GM23248 (cell line): ENCODE measurements around the gene SMIM43.

Source experiments
- EZH2 ChIP-seq: fragments of 200-600 bp; sonication (generic); IDR thresholded peaks from 2 replicates; pipeline ENCODE4 v1.6.1; 2018; ENCODE audit warnings: antibody characterized with exemption, mild to moderate bottlenecking; ENCODE audit not compliant: insufficient read depth, poor library complexity, severe bottlenecking
- EZH2phosphoT487 ChIP-seq: fragments of 200-600 bp; sonication (generic); IDR thresholded peaks from 2 replicates; pipeline ENCODE4 v1.6.1; 2018; ENCODE audit warnings: antibody characterized with exemption, moderate library complexity, mild to moderate bottlenecking, low read depth; ENCODE audit not compliant: insufficient read depth

DNA sequence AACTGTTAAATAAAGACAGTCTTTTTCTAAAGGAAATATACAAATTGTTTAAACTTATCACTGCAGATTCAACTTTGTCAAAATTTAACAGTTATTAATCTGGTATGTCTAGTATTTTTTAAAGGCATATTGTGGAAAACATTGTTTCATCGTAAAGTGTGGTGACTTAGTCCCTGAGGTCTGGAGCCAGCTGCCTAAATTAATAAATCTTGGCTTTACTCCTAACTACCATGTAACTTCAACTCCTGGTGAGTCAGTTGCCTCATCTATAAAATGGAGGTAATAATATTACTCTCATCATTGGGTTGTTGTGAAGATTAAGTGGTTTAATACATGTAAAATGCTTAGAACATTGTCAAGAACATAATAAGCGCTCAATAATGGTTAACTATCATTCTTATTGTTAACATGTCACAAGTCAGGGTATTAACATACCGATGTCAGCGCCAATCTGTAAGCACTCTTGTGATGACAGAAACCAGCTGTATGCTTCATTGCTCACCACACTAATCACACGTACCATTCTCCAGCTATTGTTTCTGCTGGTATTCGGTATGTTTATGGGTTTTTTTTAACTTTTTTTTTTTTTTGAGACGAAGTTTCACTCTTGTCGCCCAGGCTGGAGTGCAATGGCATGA lies 14.1 kb upstream of the SMIM43 start:
- no peak for TF ChIP-seq EZH2
- no peak for TF ChIP-seq EZH2phosphoT487
